GM18868 (cell line): ENCODE results near the gene NDUFV1.
A peak's percentile ranks its signal among the peaks of the same experiment; 100 is the strongest.
"Not testable (repeated sequence)": the region's sequence is repeated elsewhere in the genome, so short reads cannot be mapped to it uniquely, and the experiment has no call there.

Source experiments
- ATAC-seq: cut with Tn5 transposase; IDR thresholded peaks from one replicate; pipeline ENCODE4 v1.9.1; 2021; ENCODE audit warnings: mild to moderate bottlenecking, moderate library complexity; ENCODE audit not compliant: unreplicated experiment

The NDUFV1 gene

GRCh38 chr11:67606492-67607295 lies at the start of gene NDUFV1:
Gene NDUFV1 (plus strand): TSS chr11:67606936. CDS start chr11:67607005, 69 bp downstream.
- ATAC-seq: peak; percentile 95

- ATAC-seq: no peak
These were observed 48.5 kb upstream of the NDUFV1 start for GRCh38 chr11:67558084-67558772.

GRCh38 chr11:67561971-67562619 lies 44.6 kb upstream of the NDUFV1 start:
- peak; percentile 63 for ATAC-seq

DNA sequence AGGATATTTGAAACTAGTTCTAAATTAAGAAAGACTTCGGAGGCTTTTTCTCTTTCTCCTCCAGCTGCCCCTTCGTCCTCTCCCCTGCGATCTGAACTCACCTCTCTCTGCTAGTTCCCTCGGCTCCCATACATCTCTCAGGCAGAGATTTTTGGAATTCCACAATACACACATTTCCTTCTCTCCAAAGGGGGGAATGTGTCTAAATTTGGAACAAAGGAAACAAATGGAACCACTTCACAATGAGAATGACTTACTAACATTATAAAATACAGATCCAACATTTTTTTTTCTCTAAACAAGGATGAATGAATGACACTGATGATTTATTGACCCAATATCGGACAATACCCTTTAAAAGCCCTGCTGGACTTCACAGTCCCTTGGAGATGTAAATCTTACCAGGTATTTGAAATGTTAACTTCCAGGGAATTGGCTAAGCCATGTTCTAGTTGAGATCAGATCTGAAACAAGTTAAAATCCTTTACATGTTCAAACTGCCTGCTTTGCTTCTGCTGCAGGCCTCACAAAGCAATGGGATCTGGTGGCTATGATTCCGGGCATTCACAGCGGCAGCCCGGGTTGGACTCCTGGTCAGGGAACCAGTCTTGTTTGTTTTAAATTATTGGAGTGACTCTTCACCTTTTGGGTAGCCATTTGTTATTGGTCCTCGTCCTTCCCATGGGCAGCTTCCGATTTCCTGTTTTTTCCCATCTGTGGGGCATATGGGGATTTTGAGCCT lies 43.6 kb upstream of the NDUFV1 start:
- no peak for ATAC-seq

DNA sequence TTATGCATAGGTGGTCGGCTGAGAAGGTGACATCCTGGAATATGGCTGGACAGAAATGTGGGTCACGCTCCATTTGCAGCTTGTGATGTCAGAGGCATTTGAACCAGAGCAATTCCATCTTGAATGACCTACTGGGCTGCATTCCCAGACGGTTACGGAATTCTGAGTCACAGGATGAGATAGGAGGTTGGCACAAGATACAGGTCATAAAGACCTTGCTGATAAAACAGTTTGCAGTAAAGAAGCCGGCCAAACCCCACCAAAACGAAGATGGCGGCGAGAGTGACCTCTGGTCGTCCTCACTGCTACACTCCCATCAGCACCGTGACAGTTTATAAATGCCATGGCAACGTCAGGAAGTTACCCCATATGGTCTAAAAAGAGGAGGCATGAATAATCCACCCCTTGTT lies 43.0 kb upstream of the NDUFV1 start:
- ATAC-seq: not testable (repeated sequence)

GRCh38 chr11:67564230-67564629 lies 42.5 kb upstream of the NDUFV1 start:
- no peak for ATAC-seq

DNA sequence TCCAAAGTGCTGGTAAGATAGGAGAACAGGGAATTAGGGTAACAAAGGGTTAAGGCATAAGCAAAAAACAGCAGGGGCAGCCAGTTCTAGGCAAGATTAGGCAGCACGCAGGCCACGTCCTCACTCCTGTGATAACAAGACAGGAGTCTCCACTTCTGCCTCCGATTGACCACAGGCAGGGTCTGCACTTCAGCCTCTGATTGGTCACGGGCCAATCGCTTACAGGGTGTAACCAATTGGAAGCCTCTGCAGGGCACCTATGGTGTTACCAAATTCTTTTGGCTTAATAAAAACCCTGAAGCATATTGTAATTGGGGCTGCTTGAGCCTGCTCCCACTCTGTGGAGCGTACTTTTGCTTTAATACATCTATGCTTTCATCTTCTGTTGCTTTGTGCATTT lies 35.3 kb upstream of the NDUFV1 start:
- ATAC-seq: no peak

GRCh38 chr11:67572305-67572704 lies 34.4 kb upstream of the NDUFV1 start:
- ATAC-seq: no peak

- no peak for ATAC-seq
These were observed 33.9 kb upstream of the NDUFV1 start for GRCh38 chr11:67572747-67573419.

DNA sequence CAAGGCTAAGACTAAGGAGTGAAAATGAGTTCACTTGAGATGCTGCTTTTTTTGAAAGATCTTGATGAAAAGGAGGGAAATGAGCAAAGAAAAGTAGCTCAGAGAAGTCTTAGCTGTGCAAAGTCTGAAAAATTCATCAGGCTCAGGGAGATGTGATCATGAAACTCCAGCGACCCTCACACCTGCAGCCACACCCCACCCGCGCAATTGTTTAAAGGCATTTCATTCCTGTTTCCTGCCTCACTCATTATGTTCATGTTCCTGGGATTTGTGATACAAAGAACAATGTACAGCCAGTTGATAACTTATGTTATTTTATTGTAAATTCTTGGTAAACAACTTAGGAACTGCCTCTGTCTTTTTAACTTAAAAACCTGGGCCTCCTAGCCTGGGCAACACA lies 31.8 kb upstream of the NDUFV1 start:
- ATAC-seq: no peak

- ATAC-seq: no peak
These were observed 29.8 kb upstream of the NDUFV1 start for GRCh38 chr11:67576735-67577475.

GRCh38 chr11:67577951-67578350 lies 28.8 kb upstream of the NDUFV1 start:
- no peak for ATAC-seq

DNA sequence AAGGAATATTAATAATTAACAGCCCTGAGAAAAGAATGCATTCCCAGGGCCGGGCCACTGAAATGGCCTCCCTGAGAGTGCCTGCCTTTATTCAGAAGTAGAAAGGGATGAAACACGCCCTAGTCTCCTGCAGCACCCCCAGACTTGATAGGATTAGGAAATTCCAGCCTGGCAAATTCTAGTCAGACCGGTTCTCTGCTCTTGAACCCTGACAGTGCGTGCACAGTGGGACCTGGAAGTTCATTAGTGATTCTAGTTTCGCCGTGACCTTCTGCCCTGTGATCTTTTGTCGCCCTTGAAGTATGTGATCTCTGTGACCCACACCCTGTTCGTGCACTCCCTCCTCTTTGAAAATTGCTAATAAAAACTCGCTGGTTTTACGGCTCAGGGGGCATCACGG lies 25.3 kb upstream of the NDUFV1 start:
- ATAC-seq: no peak

GRCh38 chr11:67582011-67582410 lies 24.7 kb upstream of the NDUFV1 start:
- ATAC-seq: no peak

DNA sequence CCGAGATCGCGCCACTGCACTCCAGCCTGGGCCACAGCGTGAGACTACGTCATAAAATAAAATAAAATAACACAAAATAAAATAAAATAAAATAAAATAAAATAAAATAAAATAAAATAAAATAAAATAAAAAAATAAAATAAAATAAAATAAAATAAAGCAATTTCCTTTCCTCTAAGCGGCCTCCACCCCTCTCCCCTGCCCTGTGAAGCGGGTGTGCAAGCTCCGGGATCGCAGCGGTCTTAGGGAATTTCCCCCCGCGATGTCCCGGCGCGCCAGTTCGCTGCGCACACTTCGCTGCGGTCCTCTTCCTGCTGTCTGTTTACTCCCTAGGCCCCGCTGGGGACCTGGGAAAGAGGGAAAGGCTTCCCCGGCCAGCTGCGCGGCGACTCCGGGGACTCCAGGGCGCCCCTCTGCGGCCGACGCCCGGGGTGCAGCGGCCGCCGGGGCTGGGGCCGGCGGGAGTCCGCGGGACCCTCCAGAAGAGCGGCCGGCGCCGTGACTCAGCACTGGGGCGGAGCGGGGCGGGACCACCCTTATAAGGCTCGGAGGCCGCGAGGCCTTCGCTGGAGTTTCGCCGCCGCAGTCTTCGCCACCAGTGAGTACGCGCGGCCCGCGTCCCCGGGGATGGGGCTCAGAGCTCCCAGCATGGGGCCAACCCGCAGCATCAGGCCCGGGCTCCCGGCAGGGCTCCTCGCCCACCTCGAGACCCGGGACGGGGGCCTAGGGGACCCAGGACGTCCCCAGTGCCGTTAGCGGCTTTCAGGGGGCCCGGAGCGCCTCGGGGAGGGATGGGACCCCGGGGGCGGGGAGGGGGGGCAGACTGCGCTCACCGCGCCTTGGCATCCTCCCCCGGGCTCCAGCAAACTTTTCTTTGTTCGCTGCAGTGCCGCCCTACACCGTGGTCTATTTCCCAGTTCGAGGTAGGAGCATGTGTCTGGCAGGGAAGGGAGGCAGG lies 23.2 kb upstream of the NDUFV1 start, which contains the start of gene GSTP1:
Gene GSTP1 (plus strand): TSS at position 566 of the 958 bp plus-strand sequence. CDS start 32 bp downstream, at position 598.
- peak; percentile 56 for ATAC-seq

- ATAC-seq: no peak
These were observed 22.4 kb upstream of the NDUFV1 start for GRCh38 chr11:67584205-67584880.

GRCh38 chr11:67584881-67585873 lies 21.6 kb upstream of the NDUFV1 start:
- ATAC-seq: no peak
